GM23338 (cell line): ENCODE results near the gene TDRD7. TPM values are rescaled to one million over a fixed set of nuclear protein-coding genes. Genes with fewer than 3 reads are reported as not detected.

ENCODE experiments used
- ATAC-seq: fragments of 200-7000 bp; cut with Tn5 transposase; 3 replicates; pipeline ENCODE4 v1.9.1; 2020
- DNase-seq: peaks from one replicate; pipeline ENCODE4 v3.0.0-alpha.2; 2015; ENCODE audit warnings: low spot score
- H2AFZ ChIP-seq: fragments of 200-600 bp; sonication (generic); 2 replicates; pipeline ENCODE4 v1.8.0; 2016; ENCODE audit warnings: antibody characterized with exemption, mild to moderate bottlenecking, moderate library complexity
- H3F3A ChIP-seq: fragments of 200-600 bp; sonication (generic); replicated peaks from 2 replicates; pipeline ENCODE4 v1.8.0; 2017; ENCODE audit warnings: antibody characterized with exemption, mixed run types, low read depth
- H3K27ac ChIP-seq: fragments of 200-600 bp; sonication (generic); 2 replicates; pipeline ENCODE4 v1.6.1; 2016; ENCODE audit warnings: low read depth
- H3K27me3 ChIP-seq: fragments of 200-600 bp; sonication (generic); 2 replicates; pipeline ENCODE4 v1.8.0; 2016; ENCODE audit warnings: mild to moderate bottlenecking, mixed run types, moderate library complexity; ENCODE audit not compliant: insufficient read depth
- H3K36me3 ChIP-seq: fragments of 200-600 bp; sonication (generic); 2 replicates; pipeline ENCODE4 v1.8.0; 2016; ENCODE audit warnings: mild to moderate bottlenecking; ENCODE audit not compliant: insufficient read depth
- H3K4me1 ChIP-seq: fragments of 200-600 bp; sonication (generic); 2 replicates; pipeline ENCODE4 v1.8.0; 2016; ENCODE audit warnings: mild to moderate bottlenecking, moderate library complexity; ENCODE audit not compliant: insufficient read depth
- H3K4me2 ChIP-seq: fragments of 200-600 bp; sonication (generic); 2 replicates; pipeline ENCODE4 v1.7.1; 2017; ENCODE audit warnings: mixed run types
- H3K4me3 ChIP-seq: fragments of 200-600 bp; sonication (generic); 2 replicates; pipeline ENCODE4 v1.6.1; 2016; ENCODE audit warnings: mixed run types
- H3K79me2 ChIP-seq: fragments of 200-600 bp; sonication (generic); replicated peaks from 2 replicates; pipeline ENCODE4 v1.8.0; 2017; ENCODE audit warnings: mild to moderate bottlenecking; ENCODE audit not compliant: insufficient read depth
- H3K9me2 ChIP-seq: fragments of 200-600 bp; sonication (generic); 2 replicates; pipeline ENCODE4 v1.8.0; 2017; ENCODE audit not compliant: insufficient read depth
- H4K20me1 ChIP-seq: fragments of 200-600 bp; sonication (generic); replicated peaks from 2 replicates; pipeline ENCODE4 v1.8.0; 2017; ENCODE audit warnings: mild to moderate bottlenecking; ENCODE audit not compliant: insufficient read depth
- H3K27ac Mint-ChIP-seq: 2 replicates; pipeline ENCODE4 v1.8.0; 2020; ENCODE audit warnings: inconsistent platforms, mild to moderate bottlenecking, moderate library complexity, mixed read lengths
- H3K27me3 Mint-ChIP-seq: 3 replicates; pipeline ENCODE4 v1.8.0; 2022; ENCODE audit warnings: low read depth, mild to moderate bottlenecking, moderate library complexity, mixed read lengths, inconsistent platforms; ENCODE audit not compliant: insufficient read depth, poor library complexity
- H3K36me3 Mint-ChIP-seq: 3 replicates; pipeline ENCODE4 v1.8.0; 2021; ENCODE audit warnings: low read depth, mild to moderate bottlenecking, inconsistent platforms, moderate library complexity, mixed read lengths
- H3K4me1 Mint-ChIP-seq: 3 replicates; pipeline ENCODE4 v1.8.0; 2020; ENCODE audit warnings: mild to moderate bottlenecking, inconsistent platforms, mixed read lengths
- H3K4me3 Mint-ChIP-seq: 3 replicates; pipeline ENCODE4 v1.8.0; 2021; ENCODE audit warnings: moderate library complexity, mild to moderate bottlenecking, inconsistent platforms, mixed read lengths
- H3K9me3 Mint-ChIP-seq: 3 replicates; pipeline ENCODE4 v1.8.0; 2020; ENCODE audit warnings: moderate library complexity, mild to moderate bottlenecking, inconsistent platforms, mixed read lengths
- CTCF ChIP-seq, 2 experiments: fragments of 200-600 bp in 1 of 2; sonication (generic) in 1 of 2; conservative IDR thresholded peaks; 2 replicates each; pipeline versions ENCODE4 v1.5.1 to v1.6.1; 2016 to 2017; ENCODE audit warnings: antibody characterized with exemption in 2 of 2, low read depth in 2 of 2, mild to moderate bottlenecking in 2 of 2, moderate library complexity in 1 of 2
- ETS1 ChIP-seq: IDR thresholded peaks from 2 replicates; pipeline ENCODE4 v1.6.1; 2016; ENCODE audit warnings: antibody characterized with exemption
- EZH2 ChIP-seq: fragments of 200-600 bp; sonication (generic); IDR thresholded peaks from one replicate; pipeline ENCODE4 v1.8.0; 2017; ENCODE audit warnings: antibody characterized with exemption, mild to moderate bottlenecking, low read depth; ENCODE audit not compliant: unreplicated experiment
- EZH2phosphoT487 ChIP-seq: fragments of 200-600 bp; sonication (generic); IDR thresholded peaks from one replicate; pipeline ENCODE4 v1.8.1; 2018; ENCODE audit warnings: antibody characterized with exemption; ENCODE audit not compliant: unreplicated experiment
- JUNB ChIP-seq: IDR thresholded peaks from one replicate; pipeline ENCODE4 v1.6.1; 2016; ENCODE audit warnings: antibody characterized with exemption; ENCODE audit not compliant: unreplicated experiment
- NANOG ChIP-seq: IDR thresholded peaks from 2 replicates; pipeline ENCODE4 v1.6.1; 2016; ENCODE audit warnings: antibody characterized with exemption, borderline replicate concordance
- POLR2AphosphoS5 ChIP-seq: IDR thresholded peaks from 2 replicates; pipeline ENCODE4 v1.6.1; 2016; ENCODE audit warnings: antibody characterized with exemption, low read depth
- REST ChIP-seq: IDR thresholded peaks from one replicate; pipeline ENCODE4 v1.6.1; 2018; ENCODE audit warnings: antibody characterized with exemption; ENCODE audit not compliant: unreplicated experiment
- STAT1 ChIP-seq: IDR thresholded peaks from one replicate; pipeline ENCODE4 v1.6.1; 2016; ENCODE audit warnings: antibody characterized with exemption; ENCODE audit not compliant: unreplicated experiment
- ZNF114 ChIP-seq: fragments of 250-450 bp; sonication (Bioruptor Pico); IDR thresholded peaks from 2 replicates; pipeline ENCODE4 v1.5.0; 2020; ENCODE audit warnings: mild to moderate bottlenecking, moderate library complexity
- ZNF331 ChIP-seq: fragments of 250-450 bp; sonication (Bioruptor Pico); IDR thresholded peaks from 2 replicates; pipeline ENCODE4 v1.5.0; 2020; ENCODE audit warnings: low read depth, mild to moderate bottlenecking, moderate library complexity
- polyA plus RNA-seq: library from polyadenylated mRNA; unstranded; fragments of >200 nt; fragmentation: Nextera tagmentation; extraction: Ambion mirVana; gene quantifications from 2 replicates; pipeline ENCODE4 v1.2.1, GENCODE V29; 2016
- total RNA-seq: library from RNA; depleted of rRNA; stranded (reverse); fragments of >200 nt; shearing (Covaris generic); gene quantifications from 2 replicates; pipeline ENCODE4 v1.2.3, GENCODE V29; 2014

TDRD7 gene
- total and polyA plus RNA-seq, 2 experiments from 2014 or later, result 1.7 to 3.1 TPM

- Mint-ChIP-seq H3K36me3 (no peaks in the 10 kb centered on the region), H3K4me3 (no peak overlapping the region), H3K4me1 (no peaks in the 10 kb centered on the region; the same call in 2 of the 3 replicates), H3K9me3 (no peaks in the 10 kb centered on the region), H3K27me3 (peaks cover 7% of the 10 kb centered on the region), H3K27ac (no peak overlapping the region)
- Histone ChIP-seq H3K4me3 (no peak overlapping the region), H2AFZ (no peak overlapping the region), H4K20me1 (no peaks in the 10 kb centered on the region), H3K4me2 (no peak overlapping the region), H3K79me2 (no peaks in the 10 kb centered on the region), H3K9me2 (no peaks in the 10 kb centered on the region), H3K4me1 (peaks cover 7% of the 10 kb centered on the region; the same call in 1 of the 2 replicates), H3F3A (no peaks in the 10 kb centered on the region), H3K27me3 (peaks cover 31% of the 10 kb centered on the region), H3K36me3 (no peaks in the 10 kb centered on the region), H3K27ac (no peak overlapping the region)
- DNase-seq (no peak), ATAC-seq (no peak)
- TF ChIP-seq STAT1 (no peak), POLR2AphosphoS5 (no peak), JUNB (no peak), CTCF (conservative IDR thresholded peaks at IDR 0.05; ENCODE audit: low read depth in 2 of 2) (no peak), NANOG (no peak), REST (no peak)
Measured at GRCh38 chr9:97508852-97509251, 97.0 kb downstream of the TDRD7 start.

- no peaks in the 10 kb centered on the region for H3K9me3 Mint-ChIP-seq
- Histone ChIP-seq H3K4me2 (no peak overlapping the region), H3K36me3 (no peaks in the 10 kb centered on the region), H2AFZ (no peak overlapping the region), H3K4me1 (no peaks in the 10 kb centered on the region), H3K27me3 (peaks cover 9% of the 10 kb centered on the region), H3K79me2 (no peaks in the 10 kb centered on the region), H3F3A (no peaks in the 10 kb centered on the region), H3K9me2 (no peaks in the 10 kb centered on the region), H3K27ac (no peak overlapping the region), H3K4me3 (no peak overlapping the region), H4K20me1 (no peaks in the 10 kb centered on the region)
- H3K4me3 Mint-ChIP-seq, result no peak overlapping the region
- peaks cover 3% of the 10 kb centered on the region for H3K27me3 Mint-ChIP-seq
- no peak overlapping the region for H3K27ac Mint-ChIP-seq
- H3K36me3 Mint-ChIP-seq, result no peaks in the 10 kb centered on the region
- ATAC-seq (no peak), DNase-seq (no peak)
- H3K4me1 Mint-ChIP-seq, result peaks cover under 1% of the 10 kb centered on the region; the same call in 2 of the 3 replicates
- TF ChIP-seq EZH2phosphoT487 (no peak), ZNF331 (CRISPR knock-in tag) (no peak), EZH2 (no peak), CTCF (conservative IDR thresholded peaks at IDR 0.05; ENCODE audit: low read depth in 2 of 2) (no peak), POLR2AphosphoS5 (no peak), ETS1 (no peak), ZNF114 (CRISPR knock-in tag) (no peak), STAT1 (no peak), JUNB (no peak)
Measured at GRCh38 chr9:97510797-97511654, 99.1 kb downstream of the TDRD7 start.
